HG03378 (cell line): Measurements from ENCODE around the gene TRPM7.
"Not testable (repeated sequence)": the region's sequence is repeated elsewhere in the genome, so short reads cannot be mapped to it uniquely, and the experiment has no call there.

Source experiments
- ATAC-seq: cut with Tn5 transposase; IDR thresholded peaks from one replicate; pipeline ENCODE4 v1.9.1; 2021; ENCODE audit warnings: mild to moderate bottlenecking, moderate library complexity; ENCODE audit not compliant: unreplicated experiment

The TRPM7 gene

GRCh38 chr15:50686469-50687301 is at the start of gene TRPM7:
TRPM7 (minus strand) TSS chr15:50686797; CDS start chr15:50686533, 264 bp downstream.
- peak; percentile 61 for ATAC-seq

GRCh38 chr15:50735156-50735555 is 48.6 kb upstream of the TRPM7 start:
- no peak for ATAC-seq

DNA sequence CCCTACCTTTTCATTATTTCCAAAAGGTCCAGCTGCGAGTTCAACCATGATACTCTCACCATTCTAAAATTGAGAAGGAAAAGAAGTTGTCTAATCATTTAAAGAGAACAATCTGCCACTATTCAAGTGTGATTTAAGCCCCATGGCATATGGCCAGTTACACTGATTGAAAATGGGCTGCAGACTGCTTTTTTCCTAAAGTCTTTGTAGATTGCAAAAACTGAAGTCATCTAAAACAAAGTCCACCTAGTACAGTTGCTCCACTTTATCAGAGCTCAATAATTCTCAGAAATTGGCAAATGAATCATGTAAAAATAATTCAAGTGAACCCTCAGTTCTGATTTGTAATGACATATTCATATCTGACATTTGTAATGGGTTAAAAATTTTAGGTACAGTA is 39.7 kb upstream of the TRPM7 start:
- no peak for ATAC-seq

DNA sequence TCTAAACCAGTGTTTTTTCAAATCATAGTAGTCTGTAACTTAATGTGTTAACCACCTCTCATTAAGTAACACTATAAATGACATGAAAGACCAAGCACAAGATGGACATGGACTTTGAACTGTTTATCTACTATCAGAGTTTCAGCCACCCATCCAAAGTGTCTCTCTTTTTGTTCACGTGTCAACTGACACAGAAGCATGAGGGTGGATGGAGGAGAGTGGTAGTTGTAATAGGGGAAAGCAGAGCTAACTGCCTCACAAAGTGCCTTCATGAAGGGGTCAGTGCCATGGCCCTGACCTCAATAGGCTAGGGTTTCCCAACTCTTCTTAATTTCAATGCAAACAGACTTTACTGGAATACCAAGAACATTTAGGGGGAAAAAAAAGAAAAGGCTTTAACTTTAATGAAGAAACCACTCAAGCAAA is 32.1 kb upstream of the TRPM7 start:
- ATAC-seq = no peak

- ATAC-seq = no peak
Observed at GRCh38 chr15:50712018-50712417, 25.4 kb upstream of the TRPM7 start.

- ATAC-seq = no peak
Observed at GRCh38 chr15:50710585-50710984, 24.0 kb upstream of the TRPM7 start.

DNA sequence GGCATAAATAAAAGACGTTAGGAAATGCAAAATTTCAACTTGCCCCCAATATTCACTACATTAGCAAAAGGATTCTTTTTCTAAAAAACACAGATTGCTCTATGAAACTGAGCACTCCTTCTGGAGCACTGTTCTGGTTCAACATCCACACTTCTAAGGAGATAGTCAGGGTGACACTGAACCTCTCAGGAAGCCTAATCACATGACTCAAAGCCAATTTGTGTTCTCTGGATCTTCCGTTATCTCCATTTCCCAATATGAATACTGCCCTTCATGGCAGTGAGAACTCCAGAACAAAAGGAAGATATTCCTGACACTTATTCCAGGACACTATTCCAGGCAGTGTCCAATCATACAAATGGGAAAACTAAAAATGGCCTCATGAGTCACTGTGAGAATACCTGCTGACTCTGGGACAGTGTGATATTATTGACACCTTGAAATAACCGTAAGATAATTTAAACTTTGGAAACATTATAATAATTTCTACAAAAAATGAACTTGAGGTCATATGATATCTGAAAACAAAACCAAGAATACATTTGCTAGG is 21.4 kb upstream of the TRPM7 start:
- no peak for ATAC-seq

DNA sequence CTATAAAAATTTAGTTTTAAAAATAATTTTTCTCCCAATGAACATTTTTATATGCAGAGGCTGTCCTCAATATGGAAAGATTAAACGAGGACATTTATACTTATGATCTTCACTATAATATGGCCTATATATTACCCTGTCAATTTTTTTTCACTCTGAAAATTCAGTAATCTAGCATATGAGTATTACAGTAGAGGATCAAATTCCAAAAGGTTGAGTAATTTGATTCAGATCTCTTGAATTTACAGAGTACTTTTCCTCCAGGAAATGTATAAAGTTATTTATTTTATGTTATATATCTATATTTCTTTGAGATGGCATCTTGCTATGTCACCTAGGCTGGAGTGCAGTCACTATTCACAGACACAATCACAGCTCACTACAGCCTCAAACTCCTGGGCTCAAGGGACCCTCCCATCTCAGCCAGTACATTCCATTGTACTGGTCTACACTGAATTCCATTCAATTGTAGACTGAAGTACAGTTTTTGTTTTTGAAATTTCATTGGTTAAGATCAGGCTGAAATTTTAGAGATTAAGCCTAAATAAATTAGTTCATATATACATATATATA is 16.3 kb upstream of the TRPM7 start:
- no peak for ATAC-seq

- ATAC-seq = no peak
Observed at GRCh38 chr15:50698101-50698500, 11.5 kb upstream of the TRPM7 start.

- no peak for ATAC-seq
Observed at GRCh38 chr15:50697109-50697797, 10.7 kb upstream of the TRPM7 start.

DNA sequence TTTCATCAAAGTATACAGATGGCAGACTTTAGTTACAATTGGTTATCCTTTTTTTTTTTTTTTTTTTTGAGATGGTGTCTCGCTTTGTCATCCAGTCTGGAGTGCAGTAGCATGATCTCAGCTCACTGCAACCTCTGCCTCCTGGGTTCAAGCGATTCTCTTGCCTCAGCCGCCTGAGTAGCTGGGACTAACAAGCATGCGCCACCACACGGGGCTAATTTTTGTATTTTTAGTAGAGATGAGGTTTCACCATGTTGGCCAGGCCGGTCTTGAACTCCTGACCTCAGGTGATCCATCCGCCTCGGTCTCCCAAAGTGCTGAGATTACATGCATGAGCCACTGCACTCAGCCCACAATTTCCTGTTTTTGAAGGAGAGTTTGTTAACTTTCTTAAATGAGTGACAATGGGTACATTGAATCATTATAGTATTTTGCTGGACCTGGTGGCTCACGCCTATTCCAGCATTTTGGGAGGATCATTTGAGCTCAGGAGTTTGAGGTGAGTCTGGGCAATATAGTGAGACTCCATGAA is 8.1 kb upstream of the TRPM7 start:
- not testable (repeated sequence) for ATAC-seq

- peak; percentile 0 for ATAC-seq
Observed at GRCh38 chr15:50687302-50687902, 805 bp upstream of the TRPM7 start.

- ATAC-seq = peak; percentile 33
Observed at GRCh38 chr15:50685976-50686468, 575 bp downstream of the TRPM7 start.

GRCh38 chr15:50685191-50685975 is 1.2 kb downstream of the TRPM7 start:
- no peak for ATAC-seq

GRCh38 chr15:50681467-50681866 is 5.1 kb downstream of the TRPM7 start:
- ATAC-seq = no peak

GRCh38 chr15:50676799-50677483 is 9.7 kb downstream of the TRPM7 start:
- ATAC-seq = no peak

DNA sequence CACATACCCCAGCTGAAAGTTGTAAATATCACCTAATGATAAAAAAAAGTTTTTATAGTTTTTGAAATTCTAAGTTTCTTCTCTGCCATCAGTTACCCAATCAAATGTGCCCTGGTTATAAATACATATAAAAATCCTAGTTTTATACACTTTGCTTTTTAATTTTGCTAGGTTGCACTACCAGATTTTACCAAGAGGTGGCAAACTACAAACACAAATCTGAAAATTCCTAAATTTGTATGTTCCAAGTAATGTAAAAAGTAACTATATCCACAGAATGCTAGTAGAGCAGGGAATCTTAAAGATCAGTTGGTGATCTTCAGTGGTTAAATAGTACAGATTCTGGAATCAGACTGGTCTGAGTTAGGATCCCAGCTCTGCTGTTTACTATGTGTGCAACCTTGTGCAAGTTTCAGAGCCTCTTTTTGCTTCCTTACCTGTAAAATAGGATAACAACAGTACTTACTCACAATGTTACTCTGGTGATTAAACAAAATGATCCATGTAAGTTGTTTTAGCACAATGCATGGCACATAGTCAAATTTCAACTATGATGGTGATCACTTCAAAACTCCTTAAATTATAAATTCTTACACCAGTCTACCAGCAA is 11.0 kb downstream of the TRPM7 start:
- ATAC-seq = no peak

DNA sequence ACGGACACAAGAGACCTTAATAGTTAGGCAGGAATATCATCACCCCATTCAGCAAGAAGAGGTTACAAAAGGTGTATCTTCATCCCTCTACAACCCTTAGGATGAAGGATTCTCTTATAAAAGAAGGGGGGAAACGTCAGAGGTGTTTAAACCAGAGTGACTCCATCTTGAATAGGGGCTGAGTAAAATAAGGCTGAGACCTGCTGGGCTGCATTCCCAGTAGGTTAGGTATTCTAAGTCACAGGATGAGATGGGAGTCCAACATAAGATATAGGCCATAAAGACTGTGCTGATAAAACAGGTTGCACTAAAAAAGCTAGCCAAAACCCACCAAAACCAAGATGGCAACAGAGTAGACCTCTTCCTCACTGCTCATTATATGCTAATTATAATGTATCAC is 16.5 kb downstream of the TRPM7 start:
- ATAC-seq = no peak

GRCh38 chr15:50669611-50670010 is 17.0 kb downstream of the TRPM7 start:
- no peak for ATAC-seq
